HCT116 (cell line): ENCODE results near the gene SALL3. TPM values are rescaled to one million over a fixed set of nuclear protein-coding genes. Genes with fewer than 3 reads are reported as not detected.

ENCODE experiments used
- ATAC-seq: fragments of 200-7000 bp; cut with Tn5 transposase; 2 replicates; pipeline ENCODE4 v1.9.1; 2020; ENCODE audit warnings: mild to moderate bottlenecking, moderate library complexity
- BruUV-seq: library from RNA; stranded (reverse); fragments of 400-500 nt; replicated peaks from 2 replicates; lab custom pipeline; 2021; lab: Mats Ljungman, UMichigan
- CTCF ChIA-PET: fragments of 300-600 bp; sonication (Branson Sonifier 250); formaldehyde crosslinking; loops from one replicate; lab custom pipeline; 2021; ENCODE audit warnings: antibody characterized with exemption; lab: Charles Lee
- POLR2A ChIA-PET: fragments of 300-600, 350-600 bp; sonication (Branson Sonifier 250); formaldehyde crosslinking; loops from one replicate; lab custom pipeline; 2021; ENCODE audit warnings: antibody characterized with exemption; lab: Charles Lee
- RAD21 ChIA-PET, 2 experiments: fragments of 300-600 bp; sonication (Branson Sonifier 250); formaldehyde crosslinking; loops; one replicate each; lab custom pipeline; 2023; ENCODE audit warnings: low total read pairs in 2 of 2; ENCODE audit not compliant: uncharacterized antibody in 2 of 2, unreplicated experiment in 2 of 2, low non-redundant PET in 1 of 2; lab: Charles Lee
- DNase-seq: peaks from one replicate; pipeline ENCODE4 v3.0.0-alpha.2; 2010; ENCODE audit warnings: low read depth, low spot score
- H2AFZ ChIP-seq: fragments of 200-600 bp; shearing (Covaris generic), sonication (generic); 2 replicates; pipeline ENCODE4 v1.6.1; 2017; ENCODE audit warnings: low read depth, mixed run types, mixed read lengths, antibody characterized with exemption, low read length; ENCODE audit not compliant: poor library complexity, severe bottlenecking
- H3K27ac ChIP-seq: 2 replicates; pipeline ENCODE4 v1.5.1; 2012; ENCODE audit warnings: low read depth, low read length
- H3K27me3 ChIP-seq: fragments of 200-600 bp; sonication (generic); 2 replicates; pipeline ENCODE4 v1.6.1; 2016; ENCODE audit warnings: mixed run types, low read length, mixed read lengths; ENCODE audit not compliant: insufficient read depth
- H3K36me3 ChIP-seq, 2 experiments: fragments of 200-500 bp in 1 of 2; fragments of 200-600 bp in 1 of 2; sonication (Bioruptor generic) in 1 of 2; sonication (generic) in 1 of 2; 2 replicates each; pipeline versions ENCODE4 v1.5.1 to v1.6.1; 2014 to 2016; ENCODE audit warnings: low read length in 2 of 2, inconsistent platforms in 1 of 2, mixed read lengths in 1 of 2, mixed run types in 1 of 2; ENCODE audit not compliant: insufficient read depth in 2 of 2, control insufficient read depth in 1 of 2
- H3K4me1 ChIP-seq, 2 experiments: fragments of 200-600 bp in 1 of 2; sonication (generic) in 1 of 2; 2 replicates each; pipeline versions ENCODE4 v1.5.1 to v1.6.1; 2012 to 2017; ENCODE audit warnings: low read length in 2 of 2, inconsistent platforms in 1 of 2, mild to moderate bottlenecking in 1 of 2, mixed read lengths in 1 of 2, mixed run types in 1 of 2, moderate library complexity in 1 of 2; ENCODE audit not compliant: insufficient read depth in 2 of 2, control insufficient read depth in 1 of 2
- H3K4me2 ChIP-seq: fragments of 200-600 bp; sonication (generic); 2 replicates; pipeline ENCODE4 v1.6.1; 2017; ENCODE audit warnings: mixed run types, low read length, mixed read lengths
- H3K4me3 ChIP-seq, 2 experiments: fragments of 200-600 bp in 1 of 2; sonication (generic) in 1 of 2; replicated peaks in 1 of 2; 2 replicates each; pipeline ENCODE4 v1.5.1; 2011 to 2016; ENCODE audit warnings: low read length in 2 of 2, control low read depth in 1 of 2, low read depth in 1 of 2, mild to moderate bottlenecking in 1 of 2, mixed read lengths in 1 of 2, mixed run types in 1 of 2
- H3K79me2 ChIP-seq: fragments of 200-600 bp; sonication (generic); 2 replicates; pipeline ENCODE4 v1.6.1; 2017; ENCODE audit warnings: mild to moderate bottlenecking, mixed run types, low read length, moderate library complexity, mixed read lengths; ENCODE audit not compliant: insufficient read depth
- H3K9ac ChIP-seq: fragments of 200-600 bp; sonication (generic); 2 replicates; pipeline ENCODE4 v1.6.1; 2016; ENCODE audit warnings: low read length, mixed read lengths
- H3K9me2 ChIP-seq: fragments of 200-600 bp; sonication (generic), shearing (Covaris generic); 2 replicates; pipeline ENCODE4 v1.6.1; 2017; ENCODE audit warnings: mixed run types, mild to moderate bottlenecking, moderate library complexity; ENCODE audit not compliant: insufficient read depth
- H3K9me3 ChIP-seq, 2 experiments: fragments of 200-500 bp in 1 of 2; fragments of 200-600 bp in 1 of 2; sonication (Bioruptor generic) in 1 of 2; sonication (generic) in 1 of 2; 2 replicates each; pipeline ENCODE4 v1.6.1; 2014 to 2017; ENCODE audit warnings: low read length in 2 of 2, mixed read lengths in 2 of 2, inconsistent platforms in 1 of 2, low read depth in 1 of 2, mild to moderate bottlenecking in 1 of 2, mixed run types in 1 of 2, moderate library complexity in 1 of 2; ENCODE audit not compliant: control insufficient read depth in 1 of 2, insufficient read depth in 1 of 2
- H4K20me1 ChIP-seq: fragments of 200-600 bp; sonication (generic), shearing (Covaris generic); 2 replicates; pipeline ENCODE4 v1.6.1; 2017; ENCODE audit warnings: mixed run types, mild to moderate bottlenecking, moderate library complexity; ENCODE audit not compliant: insufficient read depth
- ATF3 ChIP-seq: IDR thresholded peaks from 2 replicates; pipeline ENCODE4 v1.6.1; 2012
- CEBPB ChIP-seq: IDR thresholded peaks from 2 replicates; pipeline ENCODE4 v1.6.1; 2012; ENCODE audit warnings: low read depth
- CTCF ChIP-seq, 3 experiments: fragments of 200-600 bp in 1 of 3; sonication (generic) in 1 of 3; IDR thresholded peaks in 2 of 3; conservative IDR thresholded peaks in 1 of 3; 2 replicates each; pipeline ENCODE4 v1.5.1; 2012 to 2017; ENCODE audit warnings: low read depth in 2 of 3, low read length in 2 of 3, antibody characterized with exemption in 1 of 3, borderline replicate concordance in 1 of 3, control low read depth in 1 of 3, mild to moderate bottlenecking in 1 of 3, mixed read lengths in 1 of 3, mixed run types in 1 of 3, moderate library complexity in 1 of 3; ENCODE audit not compliant: insufficient read depth in 1 of 3
- EGR1 ChIP-seq: IDR thresholded peaks from 2 replicates; pipeline ENCODE4 v1.6.1; 2012; ENCODE audit warnings: low read depth
- ELF1 ChIP-seq: IDR thresholded peaks from 2 replicates; pipeline ENCODE4 v1.6.1; 2012; ENCODE audit warnings: low read depth, borderline replicate concordance
- EZH2phosphoT487 ChIP-seq: fragments of 200-600 bp; IDR thresholded peaks from 2 replicates; pipeline ENCODE4 v1.6.1; 2018; ENCODE audit warnings: antibody characterized with exemption, borderline replicate concordance
- FOSL1 ChIP-seq: IDR thresholded peaks from 2 replicates; pipeline ENCODE4 v1.6.1; 2012; ENCODE audit warnings: low read depth
- JUND ChIP-seq: IDR thresholded peaks from 2 replicates; pipeline ENCODE4 v1.6.1; 2012
- POLR2AphosphoS5 ChIP-seq: IDR thresholded peaks from 2 replicates; pipeline ENCODE4 v1.6.1; 2011; ENCODE audit warnings: mild to moderate bottlenecking, low read depth, low read length, moderate library complexity
- RAD21 ChIP-seq: IDR thresholded peaks from 2 replicates; pipeline ENCODE4 v1.6.1; 2012; ENCODE audit warnings: low read depth, mild to moderate bottlenecking
- SIN3A ChIP-seq: IDR thresholded peaks from 2 replicates; pipeline ENCODE4 v1.6.1; 2012; ENCODE audit warnings: low read depth
- SP1 ChIP-seq: IDR thresholded peaks from 2 replicates; pipeline ENCODE4 v1.6.1; 2012; ENCODE audit warnings: low read depth
- SRF ChIP-seq: IDR thresholded peaks from 2 replicates; pipeline ENCODE4 v1.6.1; 2012; ENCODE audit warnings: low read depth
- TCF7L2 ChIP-seq: IDR thresholded peaks from 2 replicates; pipeline ENCODE4 v1.7.0; 2011; ENCODE audit warnings: borderline replicate concordance, inconsistent platforms; ENCODE audit not compliant: insufficient read depth, insufficient read length; ENCODE audit errors: extremely low read depth
- YY1 ChIP-seq: IDR thresholded peaks from 2 replicates; pipeline ENCODE4 v1.6.1; 2011; ENCODE audit warnings: low read length, low read depth, moderate library complexity, mild to moderate bottlenecking; ENCODE audit not compliant: insufficient replicate concordance; ENCODE audit errors: extremely low read depth
- ZBTB33 ChIP-seq: IDR thresholded peaks from 2 replicates; pipeline ENCODE4 v1.6.1; 2011; ENCODE audit warnings: mild to moderate bottlenecking, low read length, moderate library complexity; ENCODE audit not compliant: insufficient replicate concordance; ENCODE audit errors: extremely low read depth
- ZFX ChIP-seq: fragments of 450-650 bp; IDR thresholded peaks from 2 replicates; pipeline ENCODE4 v1.6.1; 2017
- ZNF274 ChIP-seq: fragments of 200-500 bp; sonication (Bioruptor generic); IDR thresholded peaks from 2 replicates; pipeline ENCODE4 v1.6.1; 2014; ENCODE audit warnings: mild to moderate bottlenecking, low read depth, low read length, inconsistent platforms
- intact Hi-C: fragments of 100-400 bp; cut with micrococcal nuclease; formaldehyde crosslinking; loops from 2 replicates; pipeline ENCODE4 v1.10.0; 2022
- total RNA-seq: library from RNA; stranded (reverse); gene quantifications from one replicate; pipeline ENCODE4 v1.2.1, GENCODE V29; 2021; ENCODE audit not compliant: unreplicated experiment

The SALL3 gene
- total RNA-seq, 1 experiment from 2014 or later = not detected

GRCh38 chr18:78974115-78974761 is 5.4 kb upstream of the SALL3 start (continued):
- TF ChIP-seq SIN3A (no peak), CEBPB (no peak), TCF7L2 (no peak), FOSL1 (no peak)

GRCh38 chr18:78975292-78975691 is 4.3 kb upstream of the SALL3 start:
- H3K79me2 ChIP-seq = no peaks in the 10 kb centered on the region
- no peaks in the 10 kb centered on the region for H3K36me3 ChIP-seq
- H3K27ac ChIP-seq = no peak overlapping the region
- CTCF ChIA-PET = no interaction called here
- H3K4me2 ChIP-seq = no peak overlapping the region
- TF ChIP-seq ZNF274 (no peak), SP1 (no peak), SIN3A (no peak), EGR1 (no peak), FOSL1 (no peak), EZH2phosphoT487 (no peak), ZBTB33 (no peak), YY1 (no peak), SRF (no peak), ELF1 (no peak), RAD21 (no peak), ATF3 (no peak), TCF7L2 (no peak), ZFX (no peak), POLR2AphosphoS5 (no peak), CTCF (IDR thresholded peaks at IDR 0.05 in 2 of 3, conservative IDR thresholded peaks at IDR 0.05 in 1 of 3; ENCODE audit: borderline replicate concordance in 1 of 3, insufficient read depth in 1 of 3, low read depth in 2 of 3, low read length in 2 of 3) (no peak), CEBPB (no peak), JUND (no peak)
- TF ChIP-seq, all 23 proteins: peak for 0
- Histone ChIP-seq H3K9ac (no peak overlapping the region), H3K9me3 (no peaks in the 10 kb centered on the region), H2AFZ (no peak overlapping the region), H4K20me1 (no peaks in the 10 kb centered on the region), H3K4me3 (no peak overlapping the region), H3K4me1 (no peaks in the 10 kb centered on the region), H3K9me2 (no peaks in the 10 kb centered on the region), H3K27me3 (no peaks in the 10 kb centered on the region)
- no peak for ATAC-seq
- POLR2A ChIA-PET = no interaction called here
- intact Hi-C loops = no loop called here
- no TSS peak for BruUV-seq
- RAD21 ChIA-PET = no interaction called here
- DNase-seq = no peak
